A673 (cell line): ENCODE results near the gene KRTAP21-1.

ENCODE experiments used
- EZH2 ChIP-seq: fragments of 200-600 bp; sonication (generic); IDR thresholded peaks from 2 replicates; pipeline ENCODE4 v1.6.1; 2017; ENCODE audit warnings: borderline replicate concordance, low read depth, mild to moderate bottlenecking, mixed read lengths, antibody characterized with exemption, low read length; ENCODE audit not compliant: poor library complexity, severe bottlenecking
- TF ChIP-seq, protein P1 (sequence below): fragments of 300-800, 200-600 bp; sonication (generic); conservative IDR thresholded peaks from 2 replicates; pipeline ENCODE4 v1.5.1; 2017; ENCODE audit warnings: low read depth, mild to moderate bottlenecking, antibody characterized with exemption, low read length, moderate library complexity, mixed read lengths

DNA sequence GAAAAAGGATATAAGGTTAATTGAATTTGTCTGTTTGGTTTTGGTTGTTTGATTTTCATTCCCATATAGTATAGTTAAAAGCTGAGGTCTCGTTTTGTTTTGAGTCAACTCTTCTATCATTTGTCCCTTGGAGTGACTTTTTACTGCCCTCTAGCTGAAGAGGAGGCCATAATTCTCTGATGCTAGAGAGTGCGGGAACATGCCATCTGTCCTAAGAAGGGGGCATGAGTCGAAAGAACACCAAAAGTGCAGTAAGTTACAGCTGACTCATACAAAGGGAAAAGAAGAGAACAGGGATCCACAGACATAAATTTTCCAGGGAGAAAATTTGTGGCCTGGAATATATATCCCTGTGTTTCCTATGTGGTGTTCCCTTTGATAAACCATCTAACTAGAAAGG, 40.8 kb downstream of the KRTAP21-1 start:
- TF ChIP-seq, protein P1, sequence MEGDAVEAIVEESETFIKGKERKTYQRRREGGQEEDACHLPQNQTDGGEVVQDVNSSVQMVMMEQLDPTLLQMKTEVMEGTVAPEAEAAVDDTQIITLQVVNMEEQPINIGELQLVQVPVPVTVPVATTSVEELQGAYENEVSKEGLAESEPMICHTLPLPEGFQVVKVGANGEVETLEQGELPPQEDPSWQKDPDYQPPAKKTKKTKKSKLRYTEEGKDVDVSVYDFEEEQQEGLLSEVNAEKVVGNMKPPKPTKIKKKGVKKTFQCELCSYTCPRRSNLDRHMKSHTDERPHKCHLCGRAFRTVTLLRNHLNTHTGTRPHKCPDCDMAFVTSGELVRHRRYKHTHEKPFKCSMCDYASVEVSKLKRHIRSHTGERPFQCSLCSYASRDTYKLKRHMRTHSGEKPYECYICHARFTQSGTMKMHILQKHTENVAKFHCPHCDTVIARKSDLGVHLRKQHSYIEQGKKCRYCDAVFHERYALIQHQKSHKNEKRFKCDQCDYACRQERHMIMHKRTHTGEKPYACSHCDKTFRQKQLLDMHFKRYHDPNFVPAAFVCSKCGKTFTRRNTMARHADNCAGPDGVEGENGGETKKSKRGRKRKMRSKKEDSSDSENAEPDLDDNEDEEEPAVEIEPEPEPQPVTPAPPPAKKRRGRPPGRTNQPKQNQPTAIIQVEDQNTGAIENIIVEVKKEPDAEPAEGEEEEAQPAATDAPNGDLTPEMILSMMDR: no peak
- TF ChIP-seq EZH2: no peak
